ENCODE data around the gene DTHD1.

Gene DTHD1

DNA sequence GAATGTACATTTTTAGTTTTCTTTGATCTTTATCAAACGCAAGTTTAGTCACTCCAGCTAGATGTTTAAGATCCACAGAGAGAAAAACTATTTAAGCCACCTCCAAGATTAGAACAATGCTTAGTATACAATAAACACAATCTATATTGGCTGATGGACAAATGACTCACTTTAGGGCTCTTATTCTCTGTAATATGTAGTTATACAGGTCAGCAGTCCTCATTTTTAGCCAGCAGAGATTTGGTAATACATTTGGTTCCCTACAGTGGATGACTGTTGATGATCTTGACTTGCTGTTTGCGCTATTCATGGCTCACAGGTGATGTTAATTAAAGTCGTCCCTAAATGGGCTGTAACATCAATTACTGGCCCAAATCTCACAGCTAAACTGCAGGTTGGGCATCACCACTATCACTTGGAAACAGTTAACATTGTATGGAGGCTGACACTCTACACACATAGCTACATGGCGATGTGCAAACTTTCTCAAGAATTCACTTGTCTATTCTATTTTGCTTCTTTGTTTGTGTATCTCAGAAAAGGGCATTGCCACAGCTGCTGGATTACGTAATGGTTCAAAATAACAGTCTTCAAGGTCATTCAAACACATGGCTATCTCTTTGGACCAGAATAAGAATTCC, 11.8 kb upstream of the DTHD1 start:
- DNase-seq (ENCODE audit: low read depth) = no peak
- H3K4me3 ChIP-seq (ENCODE audit: low read depth, low read length) = no peak overlapping the region
- TF ChIP-seq, protein P1, sequence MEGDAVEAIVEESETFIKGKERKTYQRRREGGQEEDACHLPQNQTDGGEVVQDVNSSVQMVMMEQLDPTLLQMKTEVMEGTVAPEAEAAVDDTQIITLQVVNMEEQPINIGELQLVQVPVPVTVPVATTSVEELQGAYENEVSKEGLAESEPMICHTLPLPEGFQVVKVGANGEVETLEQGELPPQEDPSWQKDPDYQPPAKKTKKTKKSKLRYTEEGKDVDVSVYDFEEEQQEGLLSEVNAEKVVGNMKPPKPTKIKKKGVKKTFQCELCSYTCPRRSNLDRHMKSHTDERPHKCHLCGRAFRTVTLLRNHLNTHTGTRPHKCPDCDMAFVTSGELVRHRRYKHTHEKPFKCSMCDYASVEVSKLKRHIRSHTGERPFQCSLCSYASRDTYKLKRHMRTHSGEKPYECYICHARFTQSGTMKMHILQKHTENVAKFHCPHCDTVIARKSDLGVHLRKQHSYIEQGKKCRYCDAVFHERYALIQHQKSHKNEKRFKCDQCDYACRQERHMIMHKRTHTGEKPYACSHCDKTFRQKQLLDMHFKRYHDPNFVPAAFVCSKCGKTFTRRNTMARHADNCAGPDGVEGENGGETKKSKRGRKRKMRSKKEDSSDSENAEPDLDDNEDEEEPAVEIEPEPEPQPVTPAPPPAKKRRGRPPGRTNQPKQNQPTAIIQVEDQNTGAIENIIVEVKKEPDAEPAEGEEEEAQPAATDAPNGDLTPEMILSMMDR (conservative IDR thresholded peaks at IDR 0.05; ENCODE audit: low read depth, low read length) = no peak

DNA sequence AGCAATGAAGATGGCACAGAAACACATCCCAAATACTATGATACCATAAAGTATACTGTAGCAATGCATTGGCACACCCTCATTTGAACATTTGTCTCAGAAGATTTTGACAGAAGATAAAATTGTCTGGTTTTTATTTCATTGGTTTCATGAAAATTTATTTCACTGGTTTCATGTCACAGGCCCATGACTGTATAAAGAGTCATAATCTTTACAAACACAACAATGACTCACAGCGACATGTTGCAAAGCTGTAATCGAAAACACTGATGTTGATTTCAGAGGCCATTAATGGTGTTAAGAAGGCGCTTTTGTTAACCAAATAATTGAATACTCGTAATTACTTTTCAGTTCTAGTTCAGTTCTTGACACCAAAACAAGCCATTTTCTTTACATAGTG, 8.1 kb upstream of the DTHD1 start:
- H3K4me3 ChIP-seq (ENCODE audit: low read depth, low read length) = no peak overlapping the region
- DNase-seq (ENCODE audit: low read depth) = no peak
- TF ChIP-seq, protein P1 (conservative IDR thresholded peaks at IDR 0.05; ENCODE audit: low read depth, low read length) = no peak

DNA sequence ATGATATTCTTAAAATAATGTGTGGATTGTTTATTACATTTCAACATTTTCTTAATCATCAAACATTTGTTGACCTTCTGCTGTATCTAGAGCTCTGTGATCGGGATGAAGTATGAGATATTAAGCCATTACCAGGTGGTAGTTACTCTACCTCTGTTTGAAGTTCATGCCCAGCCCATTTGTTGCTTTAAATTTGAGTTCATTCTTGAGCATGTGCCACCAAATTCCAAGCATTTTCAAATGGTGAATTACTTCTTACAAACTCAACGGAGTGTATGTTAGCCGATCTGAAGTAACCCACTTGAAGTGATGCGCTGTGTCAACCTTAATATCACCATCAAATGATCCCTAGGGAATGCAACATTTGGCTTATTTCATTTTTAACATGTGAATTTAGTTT, 7.3 kb upstream of the DTHD1 start:
- TF ChIP-seq, protein P1 (conservative IDR thresholded peaks at IDR 0.05; ENCODE audit: low read depth, low read length) = no peak
- no peak overlapping the region for H3K4me3 ChIP-seq (ENCODE audit: low read depth, low read length)
- peak; percentile 9 for DNase-seq (ENCODE audit: low read depth)

DNA sequence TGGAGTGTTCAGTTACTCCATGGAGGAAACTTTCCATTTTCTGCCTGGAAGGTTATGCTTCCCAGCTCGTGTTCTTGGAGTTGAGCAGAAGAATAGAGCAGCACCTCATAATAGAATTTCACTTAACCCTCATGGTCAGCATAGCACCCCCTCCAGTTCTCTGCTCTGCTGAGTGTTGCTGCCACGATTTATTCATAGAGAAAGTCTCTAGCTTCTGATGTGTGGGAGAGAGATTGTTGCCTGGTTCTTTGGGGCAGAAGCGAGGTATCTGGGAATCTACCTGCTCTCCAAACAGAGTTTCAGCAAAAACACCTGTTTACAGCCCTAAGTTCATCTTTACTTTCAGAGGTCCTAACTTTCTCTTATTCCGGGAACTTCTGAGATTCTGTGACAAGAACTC, 3.9 kb upstream of the DTHD1 start:
- no peak for DNase-seq (ENCODE audit: low read depth)
- no peak overlapping the region for H3K4me3 ChIP-seq (ENCODE audit: low read depth, low read length)
- TF ChIP-seq, protein P1 (conservative IDR thresholded peaks at IDR 0.05; ENCODE audit: low read depth, low read length) = no peak

DNA sequence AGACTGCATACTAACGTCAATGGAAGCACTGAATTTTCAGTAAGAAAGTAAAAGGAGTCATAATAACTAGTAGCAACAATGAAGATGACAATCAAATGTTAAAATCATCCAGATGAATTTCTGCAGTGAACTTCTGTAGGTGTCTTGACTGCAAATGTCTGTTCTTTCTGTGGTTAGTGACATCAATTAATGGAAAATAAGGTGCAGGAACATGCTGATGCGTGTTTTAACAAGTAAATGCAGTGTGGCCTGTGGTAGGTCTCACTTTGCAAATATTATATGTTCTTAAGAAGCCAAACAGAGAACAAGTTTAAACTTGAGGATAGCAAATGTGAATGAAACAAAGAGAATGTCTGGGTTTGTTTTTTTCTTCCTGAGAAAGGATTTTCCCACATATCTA, 2.6 kb upstream of the DTHD1 start:
- H3K4me3 ChIP-seq (ENCODE audit: low read depth, low read length) = no peak overlapping the region
- TF ChIP-seq, protein P1 (conservative IDR thresholded peaks at IDR 0.05; ENCODE audit: low read depth, low read length) = no peak
- no peak for DNase-seq (ENCODE audit: low read depth)

DNA sequence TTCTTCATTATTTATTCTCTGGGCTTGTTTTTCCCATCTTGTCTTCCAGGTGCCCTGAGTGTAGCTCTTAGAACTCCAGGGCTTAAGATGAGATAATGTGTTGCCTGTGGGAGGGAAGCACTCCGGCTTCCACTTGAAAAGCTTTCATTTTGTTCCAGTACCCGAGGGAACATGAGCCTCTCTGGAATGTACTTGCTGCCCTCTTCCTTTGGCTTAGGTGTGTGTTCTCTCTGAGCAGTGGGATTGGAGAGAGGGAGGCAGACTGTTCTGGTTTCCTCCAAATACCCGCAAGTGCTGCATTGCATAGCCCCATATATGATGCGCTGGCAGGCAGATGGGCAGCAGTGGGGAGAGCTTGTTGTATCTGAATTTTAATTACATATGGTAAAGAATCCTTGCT, 861 bp upstream of the DTHD1 start:
- no peak overlapping the region for H3K4me3 ChIP-seq (ENCODE audit: low read depth, low read length)
- DNase-seq (ENCODE audit: low read depth) = no peak

More for the DNA sequence above, 861 bp upstream of the DTHD1 start:
- TF ChIP-seq, protein P1 (conservative IDR thresholded peaks at IDR 0.05; ENCODE audit: low read depth, low read length) = no peak
